ENCODE results near the gene AP1S1. TPM values are rescaled to one million over a fixed set of nuclear protein-coding genes. Genes with fewer than 3 reads are reported as not detected.

Gene AP1S1
- total and polyA plus RNA-seq, 2 donors (not counting 3 experiments of a cell fraction or from before 2014, with no cell fraction given), result 93.3 to 106 TPM

DNA sequence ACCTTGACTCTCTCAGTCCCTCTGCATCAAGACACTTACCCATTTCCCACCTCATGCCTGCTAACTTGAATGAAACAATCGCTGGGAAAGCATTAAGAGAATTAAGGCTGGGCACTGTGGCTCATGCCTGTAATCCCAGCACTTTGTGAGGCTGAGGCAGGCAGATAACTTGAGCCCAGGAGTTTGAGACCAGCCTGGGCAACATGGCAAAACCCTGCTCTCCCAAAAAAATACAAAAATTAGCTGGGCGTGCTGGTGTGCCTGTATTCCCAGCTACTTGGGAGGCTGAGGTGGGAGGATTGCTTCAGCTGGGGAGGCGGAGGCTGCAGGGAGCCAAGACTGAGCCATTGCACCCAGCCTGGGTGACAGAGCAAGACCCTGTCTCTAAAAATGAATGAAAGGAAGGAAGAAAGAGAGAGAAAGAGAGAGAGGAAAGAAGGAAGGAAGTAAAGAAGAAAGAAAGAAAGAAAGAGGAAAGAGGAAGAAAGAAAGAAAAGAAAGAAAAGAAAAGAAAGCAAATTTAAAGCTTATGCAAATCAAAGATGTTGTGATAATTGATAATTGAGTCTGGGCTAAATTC lies 26.7 kb upstream of the AP1S1 start:
- POLR2A ChIA-PET, result interaction anchor here (0.9 to 6.3 kb wide), 9 partner anchors 8 to 238 kb away, joined by 3 to 132 read pairs (median 27); partner anchors contain the start of genes TRIM56 and UFSP1

More for the DNA sequence above, 26.7 kb upstream of the AP1S1 start:
- Histone ChIP-seq H3K4me3 (replicated peaks in 1 of 3; ENCODE audit: insufficient read depth in 1 of 3, low read depth in 1 of 3, low read length in 3 of 3) (peak overlapping the region; percentile 87 to 98 (median 88)), H3K27ac (ENCODE audit: insufficient read depth, low read depth, low read length) (peak overlapping the region; percentile 83), H3K4me1 (ENCODE audit: control insufficient read depth, extremely low read depth, insufficient read depth, low read length) (peaks cover 57% of the 10 kb centered on the region), H3K27me3 (ENCODE audit: control insufficient read depth in 2 of 2, insufficient read depth in 2 of 2, low read length in 2 of 2) (no peaks in the 10 kb centered on the region), H3K9me3 (replicated peaks; ENCODE audit: control insufficient read depth, insufficient read depth, low read length) (no peaks in the 10 kb centered on the region), H2AFZ (ENCODE audit: low read depth, low read length) (no peak overlapping the region), H3K79me2 (ENCODE audit: control insufficient read depth, insufficient read depth, low read length) (peaks cover 57% of the 10 kb centered on the region), H3K9ac (replicated peaks; ENCODE audit: extremely low read depth, insufficient read depth, low read length) (peak overlapping the region; percentile 100), H4K20me1 (replicated peaks; ENCODE audit: control insufficient read depth, extremely low read depth, insufficient read depth, low read length) (no peaks in the 10 kb centered on the region), H3K4me2 (ENCODE audit: insufficient read depth, low read length) (peak overlapping the region; percentile 84), H3K9me1 (replicated peaks; ENCODE audit: control insufficient read depth, extremely low read depth, insufficient read depth, low read length) (no peaks in the 10 kb centered on the region), H3K36me3 (ENCODE audit: control insufficient read depth in 2 of 2, extremely low read depth in 1 of 2, insufficient read depth in 2 of 2, low read length in 2 of 2) (peaks cover 25 to 29% of the 10 kb centered on the region in 2 experiments)
- DNase-seq (ENCODE audit: low read depth, low spot score), result no peak
- TF ChIP-seq EZH2 (IDR thresholded peaks at IDR 0.05; ENCODE audit: borderline replicate concordance, low read depth, low read length, severe bottlenecking) (no peak), POLR2AphosphoS5 (IDR thresholded peaks at IDR 0.05; ENCODE audit: insufficient read depth, low read depth, low read length) (no peak), JUN (IDR thresholded peaks at IDR 0.05; ENCODE audit: borderline replicate concordance, insufficient read depth, insufficient read length, low read depth) (no peak), MYC (IDR thresholded peaks at IDR 0.05; ENCODE audit: low read depth, low read length) (no peak), POLR2A (IDR thresholded peaks at IDR 0.05; ENCODE audit: low read depth, low read length) (no peak), GATA2 (IDR thresholded peaks at IDR 0.05; ENCODE audit: insufficient read depth, insufficient read length, low read depth, low read length) (no peak), FOS (IDR thresholded peaks at IDR 0.05; ENCODE audit: borderline replicate concordance, insufficient read depth, low read length) (no peak)
- TF ChIP-seq, protein P1, sequence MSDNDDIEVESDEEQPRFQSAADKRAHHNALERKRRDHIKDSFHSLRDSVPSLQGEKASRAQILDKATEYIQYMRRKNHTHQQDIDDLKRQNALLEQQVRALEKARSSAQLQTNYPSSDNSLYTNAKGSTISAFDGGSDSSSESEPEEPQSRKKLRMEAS (IDR thresholded peaks at IDR 0.05; ENCODE audit: insufficient read depth, insufficient read length), result no peak
- TF ChIP-seq, protein P2, sequence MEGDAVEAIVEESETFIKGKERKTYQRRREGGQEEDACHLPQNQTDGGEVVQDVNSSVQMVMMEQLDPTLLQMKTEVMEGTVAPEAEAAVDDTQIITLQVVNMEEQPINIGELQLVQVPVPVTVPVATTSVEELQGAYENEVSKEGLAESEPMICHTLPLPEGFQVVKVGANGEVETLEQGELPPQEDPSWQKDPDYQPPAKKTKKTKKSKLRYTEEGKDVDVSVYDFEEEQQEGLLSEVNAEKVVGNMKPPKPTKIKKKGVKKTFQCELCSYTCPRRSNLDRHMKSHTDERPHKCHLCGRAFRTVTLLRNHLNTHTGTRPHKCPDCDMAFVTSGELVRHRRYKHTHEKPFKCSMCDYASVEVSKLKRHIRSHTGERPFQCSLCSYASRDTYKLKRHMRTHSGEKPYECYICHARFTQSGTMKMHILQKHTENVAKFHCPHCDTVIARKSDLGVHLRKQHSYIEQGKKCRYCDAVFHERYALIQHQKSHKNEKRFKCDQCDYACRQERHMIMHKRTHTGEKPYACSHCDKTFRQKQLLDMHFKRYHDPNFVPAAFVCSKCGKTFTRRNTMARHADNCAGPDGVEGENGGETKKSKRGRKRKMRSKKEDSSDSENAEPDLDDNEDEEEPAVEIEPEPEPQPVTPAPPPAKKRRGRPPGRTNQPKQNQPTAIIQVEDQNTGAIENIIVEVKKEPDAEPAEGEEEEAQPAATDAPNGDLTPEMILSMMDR (IDR thresholded peaks at IDR 0.05; ENCODE audit: extremely low read depth in 1 of 2, insufficient read depth in 1 of 2, low read depth in 1 of 2, low read length in 2 of 2), result no peak
- dilution Hi-C loops (cut with MboI; ENCODE audit: extremely low pct_ligation_motif_present, low sequenced_read_pairs) (no loop called here), intact Hi-C loops (cut with micrococcal nuclease) (loop anchor here (10.0 kb wide), 1 partner anchor 1023 kb away; the partner anchor contains the start of genes AP4M1 and MCM7)
- no peak for FAIRE-seq
- CTCF ChIA-PET, result interaction anchor here (0.6 to 3.9 kb wide), 7 partner anchors 10 to 192 kb away, joined by 3 to 41 read pairs (median 11); no protein-coding TSS in a partner anchor
- TSS peak; percentile 69 for BruUV-seq (replicated peaks)

Measured in endothelial cell of umbilical vein (primary cell).